GM12878 (cell line): Measurements from ENCODE around the gene KRTAP19-2. TPM values are rescaled to one million over a fixed set of nuclear protein-coding genes. Genes with fewer than 3 reads are reported as not detected.

ENCODE experiments used
- EGR1 ChIP-seq, 2 experiments: IDR thresholded peaks; 1 replicate in 1 of 2; 2 replicates in 1 of 2; pipeline ENCODE4 v1.6.1; 2011 to 2012; ENCODE audit warnings: low read depth in 2 of 2, low read length in 2 of 2, borderline replicate concordance in 1 of 2, mild to moderate bottlenecking in 1 of 2, moderate library complexity in 1 of 2
- KAT2A ChIP-seq: conservative IDR thresholded peaks from 2 replicates; pipeline ENCODE4 v1.6.1; 2011; ENCODE audit warnings: low read depth, low read length; ENCODE audit not compliant: control insufficient read depth
- NFYA ChIP-seq: IDR thresholded peaks from 2 replicates; pipeline ENCODE4 v1.6.1; 2011; ENCODE audit warnings: low read depth, mild to moderate bottlenecking, low read length, improper control_type of control experiment, borderline replicate concordance
- NR2C1 ChIP-seq: fragments of 450-650 bp; IDR thresholded peaks from 2 replicates; pipeline ENCODE4 v1.6.1; 2017; ENCODE audit warnings: antibody characterized with exemption, mild to moderate bottlenecking, moderate library complexity
- SPI1 ChIP-seq: IDR thresholded peaks from 2 replicates; pipeline ENCODE4 v1.6.1; 2011; ENCODE audit warnings: low read depth, mild to moderate bottlenecking, low read length, moderate library complexity, borderline replicate concordance; ENCODE audit not compliant: insufficient read depth
- SRF ChIP-seq, 2 experiments: IDR thresholded peaks; 2 replicates each; pipeline ENCODE4 v1.6.1; 2011; ENCODE audit warnings: low read depth in 2 of 2, low read length in 2 of 2, mild to moderate bottlenecking in 1 of 2, moderate library complexity in 1 of 2
- polyA plus RNA-seq, 11 experiments: library from polyadenylated mRNA; depleted of rRNA in 4 of 11; unstranded in 6 of 11; stranded (reverse) in 5 of 11; fragments of >200 nt; fragmentation: Nextera tagmentation in 4 of 11; fragmentation: Illumina TruSeq in 1 of 11; extraction: Ambion mirVana in 4 of 11; extraction: Trizol in 1 of 11; gene quantifications; 1 replicate in 1 of 11; 2 replicates in 10 of 11; pipeline versions ENCODE4 v1.2.1 to v1.2.3, GENCODE V29; 2011 to 2016; ENCODE audit warnings: inconsistent platforms in 2 of 11, missing spikeins in 2 of 11, low read depth in 1 of 11
- total RNA-seq, 4 experiments: library from RNA; depleted of rRNA in 3 of 4; stranded (reverse); fragments of >200 nt in 3 of 4; fragmentation: Illumina TruSeq in 1 of 4; extraction: Trizol in 1 of 4; gene quantifications; 2 replicates each; pipeline versions ENCODE4 v1.2.1 to v1.2.3, GENCODE V29; 2013 to 2021
- TF ChIP-seq, protein P1 (sequence below): IDR thresholded peaks from 2 replicates; pipeline ENCODE4 v1.6.1; 2012; ENCODE audit warnings: improper control_type of control experiment, low read depth, low read length; ENCODE audit not compliant: insufficient replicate concordance
- TF ChIP-seq, protein P2 (sequence below): IDR thresholded peaks from 2 replicates; pipeline ENCODE4 v1.6.1; 2012; ENCODE audit warnings: low read depth, low read length, improper control_type of control experiment

The KRTAP19-2 gene
- total and polyA plus RNA-seq, 10 of the 15 experiments (the other 5 are each of a cell fraction or from before 2014, with no cell fraction given) = not detected

DNA sequence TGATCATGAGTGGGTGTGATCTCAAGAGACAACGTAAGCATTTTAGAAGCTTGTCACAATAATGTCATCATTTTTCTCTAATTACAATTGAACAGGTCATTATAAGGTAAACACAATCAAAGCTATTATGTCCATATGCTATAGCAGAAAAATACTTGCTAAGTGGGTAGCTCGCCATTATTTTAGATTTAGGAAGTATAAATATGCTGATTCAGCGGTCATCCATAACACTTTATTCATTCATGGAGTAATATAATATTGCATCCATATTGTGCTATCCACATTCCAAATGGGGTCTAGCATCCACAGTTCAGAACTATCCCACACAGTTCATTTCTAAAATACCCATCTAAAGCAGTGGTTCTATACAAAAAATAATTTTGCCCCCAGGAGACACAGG is 38.7 kb downstream of the KRTAP19-2 start (continued):
- TF ChIP-seq, protein P1, sequence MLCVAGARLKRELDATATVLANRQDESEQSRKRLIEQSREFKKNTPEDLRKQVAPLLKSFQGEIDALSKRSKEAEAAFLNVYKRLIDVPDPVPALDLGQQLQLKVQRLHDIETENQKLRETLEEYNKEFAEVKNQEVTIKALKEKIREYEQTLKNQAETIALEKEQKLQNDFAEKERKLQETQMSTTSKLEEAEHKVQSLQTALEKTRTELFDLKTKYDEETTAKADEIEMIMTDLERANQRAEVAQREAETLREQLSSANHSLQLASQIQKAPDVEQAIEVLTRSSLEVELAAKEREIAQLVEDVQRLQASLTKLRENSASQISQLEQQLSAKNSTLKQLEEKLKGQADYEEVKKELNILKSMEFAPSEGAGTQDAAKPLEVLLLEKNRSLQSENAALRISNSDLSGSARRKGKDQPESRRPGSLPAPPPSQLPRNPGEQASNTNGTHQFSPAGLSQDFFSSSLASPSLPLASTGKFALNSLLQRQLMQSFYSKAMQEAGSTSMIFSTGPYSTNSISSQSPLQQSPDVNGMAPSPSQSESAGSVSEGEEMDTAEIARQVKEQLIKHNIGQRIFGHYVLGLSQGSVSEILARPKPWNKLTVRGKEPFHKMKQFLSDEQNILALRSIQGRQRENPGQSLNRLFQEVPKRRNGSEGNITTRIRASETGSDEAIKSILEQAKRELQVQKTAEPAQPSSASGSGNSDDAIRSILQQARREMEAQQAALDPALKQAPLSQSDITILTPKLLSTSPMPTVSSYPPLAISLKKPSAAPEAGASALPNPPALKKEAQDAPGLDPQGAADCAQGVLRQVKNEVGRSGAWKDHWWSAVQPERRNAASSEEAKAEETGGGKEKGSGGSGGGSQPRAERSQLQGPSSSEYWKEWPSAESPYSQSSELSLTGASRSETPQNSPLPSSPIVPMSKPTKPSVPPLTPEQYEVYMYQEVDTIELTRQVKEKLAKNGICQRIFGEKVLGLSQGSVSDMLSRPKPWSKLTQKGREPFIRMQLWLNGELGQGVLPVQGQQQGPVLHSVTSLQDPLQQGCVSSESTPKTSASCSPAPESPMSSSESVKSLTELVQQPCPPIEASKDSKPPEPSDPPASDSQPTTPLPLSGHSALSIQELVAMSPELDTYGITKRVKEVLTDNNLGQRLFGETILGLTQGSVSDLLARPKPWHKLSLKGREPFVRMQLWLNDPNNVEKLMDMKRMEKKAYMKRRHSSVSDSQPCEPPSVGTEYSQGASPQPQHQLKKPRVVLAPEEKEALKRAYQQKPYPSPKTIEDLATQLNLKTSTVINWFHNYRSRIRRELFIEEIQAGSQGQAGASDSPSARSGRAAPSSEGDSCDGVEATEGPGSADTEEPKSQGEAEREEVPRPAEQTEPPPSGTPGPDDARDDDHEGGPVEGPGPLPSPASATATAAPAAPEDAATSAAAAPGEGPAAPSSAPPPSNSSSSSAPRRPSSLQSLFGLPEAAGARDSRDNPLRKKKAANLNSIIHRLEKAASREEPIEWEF = no peak
- no peak for TF ChIP-seq KAT2A
- TF ChIP-seq NFYA = no peak
- no peak for TF ChIP-seq EGR1 (IDR thresholded peaks at IDR 0.05; ENCODE audit: borderline replicate concordance in 1 of 2, low read depth in 2 of 2, low read length in 2 of 2)
- TF ChIP-seq NR2C1 = no peak
- TF ChIP-seq, protein P2, sequence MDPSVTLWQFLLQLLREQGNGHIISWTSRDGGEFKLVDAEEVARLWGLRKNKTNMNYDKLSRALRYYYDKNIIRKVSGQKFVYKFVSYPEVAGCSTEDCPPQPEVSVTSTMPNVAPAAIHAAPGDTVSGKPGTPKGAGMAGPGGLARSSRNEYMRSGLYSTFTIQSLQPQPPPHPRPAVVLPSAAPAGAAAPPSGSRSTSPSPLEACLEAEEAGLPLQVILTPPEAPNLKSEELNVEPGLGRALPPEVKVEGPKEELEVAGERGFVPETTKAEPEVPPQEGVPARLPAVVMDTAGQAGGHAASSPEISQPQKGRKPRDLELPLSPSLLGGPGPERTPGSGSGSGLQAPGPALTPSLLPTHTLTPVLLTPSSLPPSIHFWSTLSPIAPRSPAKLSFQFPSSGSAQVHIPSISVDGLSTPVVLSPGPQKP = no peak
- TF ChIP-seq SRF (IDR thresholded peaks at IDR 0.05; ENCODE audit: low read depth in 2 of 2, low read length in 2 of 2) = no peak
- no peak for TF ChIP-seq SPI1
- TF ChIP-seq, all 136 proteins: peak for 0
